IPS-20b (cell line): ENCODE results near the gene ESPN.
A peak's percentile ranks its signal among the peaks of the same experiment; 100 is the strongest.
"Not testable (repeated sequence)": the region's sequence is repeated elsewhere in the genome, so short reads cannot be mapped to it uniquely, and the experiment has no call there.

ENCODE experiments used
- H3K27ac ChIP-seq: one replicate; pipeline ENCODE4 v1.5.1; 2013; ENCODE audit warnings: low read length
- H3K27me3 ChIP-seq: 2 replicates; pipeline ENCODE4 v1.6.1; 2013; ENCODE audit warnings: mild to moderate bottlenecking, low read length, inconsistent platforms; ENCODE audit not compliant: insufficient read depth
- H3K36me3 ChIP-seq: 2 replicates; pipeline ENCODE4 v1.6.1; 2013; ENCODE audit warnings: low read depth, mild to moderate bottlenecking, inconsistent platforms, low read length, moderate library complexity; ENCODE audit not compliant: insufficient read depth
- H3K4me1 ChIP-seq: 2 replicates; pipeline ENCODE4 v1.6.1; 2013; ENCODE audit warnings: mild to moderate bottlenecking, control low read depth, inconsistent platforms, low read length, moderate library complexity; ENCODE audit not compliant: insufficient read depth
- H3K4me3 ChIP-seq: 2 replicates; pipeline ENCODE4 v1.5.1; 2013; ENCODE audit warnings: mild to moderate bottlenecking, low read length, inconsistent platforms
- H3K9ac ChIP-seq: 2 replicates; pipeline ENCODE4 v1.6.1; 2013; ENCODE audit warnings: low read depth, mild to moderate bottlenecking, inconsistent platforms, low read length, moderate library complexity
- H3K9me3 ChIP-seq: 2 replicates; pipeline ENCODE4 v1.6.1; 2013; ENCODE audit warnings: mild to moderate bottlenecking, low read depth, low read length, inconsistent platforms; ENCODE audit not compliant: insufficient read depth

The ESPN gene

GRCh38 chr1:6493834-6494223 is 69.3 kb downstream of the ESPN start:
- not testable (repeated sequence) for H3K9me3 ChIP-seq, H3K4me3 ChIP-seq, H3K27ac ChIP-seq, H3K9ac ChIP-seq, H3K36me3 ChIP-seq
- peaks cover 31% of the 10 kb centered on the region for H3K27me3 ChIP-seq
- H3K4me1 ChIP-seq = peaks cover 22% of the 10 kb centered on the region; the same call in 1 of the 2 replicates

- peaks cover 21% of the 10 kb centered on the region; the same call in 1 of the 2 replicates for H3K4me1 ChIP-seq
- peaks cover 38% of the 10 kb centered on the region for H3K27me3 ChIP-seq
Observed at GRCh38 chr1:6494627-6495026, 70.1 kb downstream of the ESPN start.

GRCh38 chr1:6495041-6495441 is 70.5 kb downstream of the ESPN start:
- no peak overlapping the region for H3K27ac ChIP-seq
- no peaks in the 10 kb centered on the region for H3K9me3 ChIP-seq
- peaks cover 38% of the 10 kb centered on the region for H3K27me3 ChIP-seq
- no peaks in the 10 kb centered on the region for H3K36me3 ChIP-seq
- H3K4me3 ChIP-seq = no peak overlapping the region
- no peak overlapping the region for H3K9ac ChIP-seq
- peaks cover 19% of the 10 kb centered on the region; the same call in 1 of the 2 replicates for H3K4me1 ChIP-seq

More at GRCh38 chr1:6494627-6495026, 70.1 kb downstream of the ESPN start:
- H3K27ac ChIP-seq = no peak overlapping the region
- H3K36me3 ChIP-seq = no peaks in the 10 kb centered on the region
- no peak overlapping the region for H3K9ac ChIP-seq
- no peaks in the 10 kb centered on the region for H3K9me3 ChIP-seq
- no peak overlapping the region for H3K4me3 ChIP-seq

GRCh38 chr1:6495540-6496364 is 71.2 kb downstream of the ESPN start:
- Histone ChIP-seq H3K9me3 (no peaks in the 10 kb centered on the region), H3K4me3 (peak overlapping the region; percentile 24; the same call in 1 of the 2 replicates), H3K36me3 (no peaks in the 10 kb centered on the region), H3K9ac (no peak overlapping the region), H3K27ac (no peak overlapping the region), H3K27me3 (peaks cover 38% of the 10 kb centered on the region), H3K4me1 (peaks cover 19% of the 10 kb centered on the region; the same call in 1 of the 2 replicates)

GRCh38 chr1:6496365-6496721 is 71.8 kb downstream of the ESPN start:
- H3K4me1 ChIP-seq = peaks cover 14% of the 10 kb centered on the region; the same call in 1 of the 2 replicates
- H3K4me3 ChIP-seq = peak overlapping the region; percentile 69; the same call in 1 of the 2 replicates
- no peak overlapping the region for H3K9ac ChIP-seq
- no peaks in the 10 kb centered on the region for H3K9me3 ChIP-seq
- no peaks in the 10 kb centered on the region for H3K36me3 ChIP-seq
- no peak overlapping the region for H3K27ac ChIP-seq
- peaks cover 38% of the 10 kb centered on the region for H3K27me3 ChIP-seq

- Histone ChIP-seq H3K4me3 (peak overlapping the region; percentile 69), H3K36me3 (no peaks in the 10 kb centered on the region), H3K9me3 (no peaks in the 10 kb centered on the region), H3K27ac (no peak overlapping the region), H3K4me1 (peaks cover 9% of the 10 kb centered on the region; the same call in 1 of the 2 replicates), H3K27me3 (peaks cover 38% of the 10 kb centered on the region), H3K9ac (no peak overlapping the region)
Observed at GRCh38 chr1:6496890-6497214, 72.3 kb downstream of the ESPN start.

GRCh38 chr1:6497215-6497866 is 72.8 kb downstream of the ESPN start:
- Histone ChIP-seq H3K27me3 (peaks cover 38% of the 10 kb centered on the region), H3K36me3 (no peaks in the 10 kb centered on the region), H3K4me3 (peak overlapping the region; percentile 69), H3K27ac (no peak overlapping the region), H3K9me3 (no peaks in the 10 kb centered on the region), H3K4me1 (peaks cover 9% of the 10 kb centered on the region; the same call in 1 of the 2 replicates), H3K9ac (no peak overlapping the region)

- Histone ChIP-seq H3K9ac (no peak overlapping the region), H3K4me3 (peak overlapping the region; percentile 68), H3K4me1 (peaks cover 9% of the 10 kb centered on the region; the same call in 1 of the 2 replicates), H3K9me3 (no peaks in the 10 kb centered on the region), H3K27ac (no peak overlapping the region), H3K36me3 (no peaks in the 10 kb centered on the region), H3K27me3 (peaks cover 38% of the 10 kb centered on the region)
Observed at GRCh38 chr1:6497867-6498575, 73.4 kb downstream of the ESPN start.

- Histone ChIP-seq H3K9me3 (no peaks in the 10 kb centered on the region), H3K27me3 (peaks cover 38% of the 10 kb centered on the region), H3K36me3 (no peaks in the 10 kb centered on the region), H3K27ac (no peak overlapping the region), H3K4me3 (no peak overlapping the region), H3K9ac (no peak overlapping the region), H3K4me1 (peaks cover 9% of the 10 kb centered on the region; the same call in 1 of the 2 replicates)
Observed at GRCh38 chr1:6498576-6499111, 74.1 kb downstream of the ESPN start.

- peaks cover 9% of the 10 kb centered on the region; the same call in 1 of the 2 replicates for H3K4me1 ChIP-seq
- no peak overlapping the region for H3K27ac ChIP-seq
- peaks cover 38% of the 10 kb centered on the region for H3K27me3 ChIP-seq
- H3K4me3 ChIP-seq = no peak overlapping the region
- no peaks in the 10 kb centered on the region for H3K9me3 ChIP-seq
- no peaks in the 10 kb centered on the region for H3K36me3 ChIP-seq
- H3K9ac ChIP-seq = no peak overlapping the region
Observed at GRCh38 chr1:6499296-6499695, 74.7 kb downstream of the ESPN start.

GRCh38 chr1:6500544-6501278 is 76.1 kb downstream of the ESPN start:
- H3K9ac ChIP-seq = no peak overlapping the region
- H3K9me3 ChIP-seq = no peaks in the 10 kb centered on the region
- H3K36me3 ChIP-seq = no peaks in the 10 kb centered on the region
- no peak overlapping the region for H3K4me3 ChIP-seq
- H3K4me1 ChIP-seq = peaks cover 5% of the 10 kb centered on the region; the same call in 1 of the 2 replicates
- no peak overlapping the region for H3K27ac ChIP-seq
- peaks cover 34% of the 10 kb centered on the region for H3K27me3 ChIP-seq
